Embryonic facial prominence (tissue), 1 donor: ENCODE data around the gene ASPG.
"Not testable (repeated sequence)": the region's sequence is repeated elsewhere in the genome, so short reads cannot be mapped to it uniquely, and the experiment has no call there.

Experiments used
- DNase-seq: peaks from one replicate; pipeline ENCODE4 v3.0.0-alpha.2; 2016; ENCODE audit errors: extremely low spot score

Gene ASPG

GRCh38 chr14:104146651-104147345 lies 61.3 kb downstream of the ASPG start:
- DNase-seq = no peak

- DNase-seq = no peak
These were observed 62.0 kb downstream of the ASPG start for GRCh38 chr14:104147346-104148125.

GRCh38 chr14:104148433-104149277 lies 63.2 kb downstream of the ASPG start:
- no peak for DNase-seq

- no peak for DNase-seq
These were observed 63.7 kb downstream of the ASPG start for GRCh38 chr14:104149278-104149595.

GRCh38 chr14:104149617-104150135 lies 64.2 kb downstream of the ASPG start:
- DNase-seq = peak; percentile 36

GRCh38 chr14:104150136-104151025 lies 64.9 kb downstream of the ASPG start:
- peak; percentile 81 for DNase-seq

- DNase-seq = no peak
These were observed 65.5 kb downstream of the ASPG start for GRCh38 chr14:104151026-104151381.

GRCh38 chr14:104151566-104152245 lies 66.2 kb downstream of the ASPG start:
- no peak for DNase-seq

- DNase-seq = no peak
These were observed 66.7 kb downstream of the ASPG start for GRCh38 chr14:104152246-104152575.

GRCh38 chr14:104152686-104153393 lies 67.3 kb downstream of the ASPG start:
- DNase-seq = no peak

GRCh38 chr14:104153394-104153755 lies 67.9 kb downstream of the ASPG start:
- not testable (repeated sequence) for DNase-seq

- DNase-seq = no peak
These were observed 68.7 kb downstream of the ASPG start for GRCh38 chr14:104154246-104154645.

- no peak for DNase-seq
These were observed 70.0 kb downstream of the ASPG start for GRCh38 chr14:104155513-104155912.

- no peak for DNase-seq
These were observed 70.6 kb downstream of the ASPG start for GRCh38 chr14:104156142-104156541.

- DNase-seq = no peak
These were observed 71.8 kb downstream of the ASPG start for GRCh38 chr14:104157016-104157928.

GRCh38 chr14:104158827-104159798 lies 73.6 kb downstream of the ASPG start:
- no peak for DNase-seq

GRCh38 chr14:104159990-104160389 lies 74.5 kb downstream of the ASPG start:
- DNase-seq = no peak
